ENCODE results near the gene CST3. TPM values are rescaled to one million over a fixed set of nuclear protein-coding genes. Genes with fewer than 3 reads are reported as not detected.

CST3 gene
- polyA plus RNA-seq, 2 of the 4 experiments (the other 2 are of a cell fraction) = 136 to 238 TPM

GRCh38 chr20:23684261-23684660 lies 46.5 kb upstream of the CST3 start:
- whole genome bisulfite sequencing (ENCODE audit: missing lambda C conversion rate) = 46% methylated on average over 6 of the region's 6 CpGs

GRCh38 chr20:23683807-23684206 lies 46.1 kb upstream of the CST3 start:
- no peak for FAIRE-seq
- DNase-seq (ENCODE audit: low read depth in 1 of 2, low spot score in 1 of 2) = no peak
- CTCF ChIA-PET = interaction anchor here (1.6 to 1.7 kb wide), 2 partner anchors 15 to 77 kb away, joined by 4 to 5 read pairs; no protein-coding TSS in a partner anchor

More at GRCh38 chr20:23684261-23684660, 46.5 kb upstream of the CST3 start:
- ATAC-seq (no peak), FAIRE-seq (no peak), DNase-seq (ENCODE audit: low read depth in 1 of 2, low spot score in 1 of 2) (no peak)
- Histone ChIP-seq H3K9me3 (no peaks in the 10 kb centered on the region), H3K4me1 (no peaks in the 10 kb centered on the region), H3K4me2 (no peak overlapping the region), H3K27ac (no peak overlapping the region), H3K4me3 (no peak overlapping the region)
- POLR2A ChIA-PET = no interaction called here
- CTCF ChIA-PET = interaction anchor here (1.6 to 1.7 kb wide), 2 partner anchors 16 to 78 kb away, joined by 4 to 5 read pairs; no protein-coding TSS in a partner anchor
- no peak for TF ChIP-seq ELK1 (IDR thresholded peaks at IDR 0.05; ENCODE audit: low read depth, low read length)
- TF ChIP-seq TFCP2L1 (CRISPR knock-in tag; IDR thresholded peaks at IDR 0.05) = no peak
- no peak for TF ChIP-seq GATA3 (IDR thresholded peaks at IDR 0.05; ENCODE audit: borderline replicate concordance)
- no peak for TF ChIP-seq ZSCAN20 (CRISPR knock-in tag; IDR thresholded peaks at IDR 0.05)
- no peak for TF ChIP-seq NFE2L2 (conservative IDR thresholded peaks at IDR 0.05; ENCODE audit: low read length)
- TF ChIP-seq CBX8 (IDR thresholded peaks at IDR 0.05) = no peak
- no peak for TF ChIP-seq MAX (IDR thresholded peaks at IDR 0.05)
- no peak for TF ChIP-seq MYC (IDR thresholded peaks at IDR 0.05; ENCODE audit: borderline replicate concordance, low read length)
- TF ChIP-seq ESRRA (IDR thresholded peaks at IDR 0.05; ENCODE audit: borderline replicate concordance, low read length) = no peak
- no peak for TF ChIP-seq EHF (CRISPR knock-in tag; IDR thresholded peaks at IDR 0.05)
- no peak for TF ChIP-seq TP53 (CRISPR knock-in tag; IDR thresholded peaks at IDR 0.05)
- no peak for TF ChIP-seq EHMT2 (IDR thresholded peaks at IDR 0.05; ENCODE audit: low read depth)
- TF ChIP-seq ZC3H11A (IDR thresholded peaks at IDR 0.05) = no peak

GRCh38 chr20:23683281-23683680 lies 45.5 kb upstream of the CST3 start:
- no peak for TF ChIP-seq JUNB (IDR thresholded peaks at IDR 0.05)
- TF ChIP-seq BHLHE40 (IDR thresholded peaks at IDR 0.05; ENCODE audit: low read depth, low read length) = no peak
- TF ChIP-seq ZFP36 (IDR thresholded peaks at IDR 0.05; ENCODE audit: borderline replicate concordance, partially characterized antibody) = no peak
- TF ChIP-seq SREBF2 (IDR thresholded peaks at IDR 0.05) = no peak
- TF ChIP-seq ESRRA (IDR thresholded peaks at IDR 0.05; ENCODE audit: borderline replicate concordance, low read length) = no peak
- TF ChIP-seq NR3C1 (IDR thresholded peaks at IDR 0.05) = no peak
- no peak for TF ChIP-seq FOXS1 (CRISPR knock-in tag; IDR thresholded peaks at IDR 0.05)
- no peak for TF ChIP-seq TP53 (CRISPR knock-in tag; IDR thresholded peaks at IDR 0.05)
- Histone ChIP-seq H3K4me1 (no peaks in the 10 kb centered on the region), H3K4me3 (no peak overlapping the region), H3K4me2 (no peak overlapping the region), H3K9me3 (no peaks in the 10 kb centered on the region), H3K27ac (no peak overlapping the region)
- ChIA-PET POLR2A (no interaction called here), CTCF (interaction anchor here (1.7 kb wide), 1 partner anchor 77 kb away, joined by 4 read pairs; no protein-coding TSS in a partner anchor)
- ATAC-seq (no peak), FAIRE-seq (no peak), DNase-seq (ENCODE audit: low read depth in 1 of 2, low spot score in 1 of 2) (no peak)
- 60% methylated on average over 2 of the region's 2 CpGs for WGBS (ENCODE audit: missing lambda C conversion rate)

More at GRCh38 chr20:23683807-23684206, 46.1 kb upstream of the CST3 start:
- WGBS (ENCODE audit: missing lambda C conversion rate) = 67% methylated on average over 2 of the region's 2 CpGs
- POLR2A ChIA-PET = no interaction called here
- H3K4me3 ChIP-seq = no peak overlapping the region
- H3K27ac ChIP-seq = no peak overlapping the region
- H3K4me2 ChIP-seq = no peak overlapping the region
- ATAC-seq = no peak
- H3K4me1 ChIP-seq = no peaks in the 10 kb centered on the region
- TF ChIP-seq HOXB5 (CRISPR knock-in tag; IDR thresholded peaks at IDR 0.05) = no peak
- TF ChIP-seq ZSCAN20 (CRISPR knock-in tag; IDR thresholded peaks at IDR 0.05) = no peak
- no peak for TF ChIP-seq E2F6 (IDR thresholded peaks at IDR 0.05; ENCODE audit: borderline replicate concordance, low read depth)
- no peak for TF ChIP-seq CEBPB (IDR thresholded peaks at IDR 0.05)
- TF ChIP-seq PHF8 (IDR thresholded peaks at IDR 0.05; ENCODE audit: borderline replicate concordance, low read depth) = no peak
- TF ChIP-seq NR3C1 (IDR thresholded peaks at IDR 0.05) = no peak
- no peak for TF ChIP-seq MAFK (IDR thresholded peaks at IDR 0.05; ENCODE audit: partially characterized antibody)
- TF ChIP-seq TFCP2L1 (CRISPR knock-in tag; IDR thresholded peaks at IDR 0.05) = no peak
- no peak for TF ChIP-seq CBX8 (IDR thresholded peaks at IDR 0.05)
- TF ChIP-seq JUNB (IDR thresholded peaks at IDR 0.05) = no peak
- no peaks in the 10 kb centered on the region for H3K9me3 ChIP-seq
